Measurements from ENCODE around the gene ACTBL2.

- TF ChIP-seq SP1 (CRISPR knock-in tag; conservative IDR thresholded peaks at IDR 0.05), result no peak
- no peak for TF ChIP-seq AFF4 (CRISPR knock-in tag; IDR thresholded peaks at IDR 0.05; ENCODE audit: borderline replicate concordance)
- TF ChIP-seq NFYB (CRISPR knock-in tag; conservative IDR thresholded peaks at IDR 0.05; ENCODE audit: low read depth), result no peak
- no peak for TF ChIP-seq NFE2L1 (CRISPR knock-in tag; IDR thresholded peaks at IDR 0.05)
- TF ChIP-seq TEAD1 (CRISPR knock-in tag; IDR thresholded peaks at IDR 0.05), result no peak
- TF ChIP-seq ZNF232 (CRISPR knock-in tag; IDR thresholded peaks at IDR 0.05), result no peak
- no peak for TF ChIP-seq STAT6 (CRISPR knock-in tag; conservative IDR thresholded peaks at IDR 0.05; ENCODE audit: low read depth)
- TF ChIP-seq CREM (CRISPR knock-in tag; IDR thresholded peaks at IDR 0.05), result no peak
- no peak for TF ChIP-seq E2F1 (CRISPR knock-in tag; IDR thresholded peaks at IDR 0.05)
- no peak for TF ChIP-seq NR2C2 (CRISPR knock-in tag; IDR thresholded peaks at IDR 0.05)
- no peak for TF ChIP-seq USF1 (CRISPR knock-in tag; IDR thresholded peaks at IDR 0.05)
These were observed 47.3 kb upstream of the ACTBL2 start for GRCh38 chr5:57529864-57530263.

Data from WTC11 (cell line).